ENCODE data around the gene NHLRC4. TPM values are rescaled to one million over a fixed set of nuclear protein-coding genes. Genes with fewer than 3 reads are reported as not detected.

The NHLRC4 gene
- total and polyA plus RNA-seq, 3 donors from 2014 or later, result 3.0 to 4.5 (median 4.5) TPM

GRCh38 chr16:580141-580945 lies 13.5 kb downstream of the NHLRC4 start:
- TF ChIP-seq CTCF (IDR thresholded peaks at IDR 0.05), result no peak
- no peak for TF ChIP-seq POLR2A (IDR thresholded peaks at IDR 0.05)
- WGBS, 2 donors, result 91 to 93% methylated on average over 7 to 27 of the region's 27 CpGs
- Histone ChIP-seq H3K36me3 (ENCODE audit: low read depth, missing control alignments) (no peaks in the 10 kb centered on the region), H3K4me3 (no peak overlapping the region), H3K27me3 (no peaks in the 10 kb centered on the region), H3K27ac (no peak overlapping the region), H3K4me1 (peaks cover 4% of the 10 kb centered on the region), H3K9me3 (no peaks in the 10 kb centered on the region)
- intact Hi-C loops (cut with DNase I; ENCODE audit: low total_unique reads), result loop anchor here (10.0 kb wide), 2 partner anchors 54 to 84 kb away; partner anchors contain the start of genes METTL26, RHOT2 and WFIKKN1
- DNase-seq, result no peak

GRCh38 chr16:580946-581498 lies 14.2 kb downstream of the NHLRC4 start:
- Histone ChIP-seq H3K9me3 (no peaks in the 10 kb centered on the region), H3K36me3 (ENCODE audit: low read depth, missing control alignments) (no peaks in the 10 kb centered on the region), H3K4me1 (peaks cover 4% of the 10 kb centered on the region), H3K4me3 (no peak overlapping the region), H3K27ac (no peak overlapping the region), H3K27me3 (no peaks in the 10 kb centered on the region)
- TF ChIP-seq POLR2A (IDR thresholded peaks at IDR 0.05) (no peak), CTCF (IDR thresholded peaks at IDR 0.05) (no peak)
- WGBS, 2 donors, result 95% methylated on average over 15 to 19 of the region's 19 CpGs
- intact Hi-C loops (cut with DNase I; ENCODE audit: low total_unique reads), result loop anchor here (10.0 kb wide), 2 partner anchors 54 to 84 kb away; partner anchors contain the start of genes METTL26, RHOT2 and WFIKKN1
- DNase-seq, result no peak

- no peaks in the 10 kb centered on the region for H3K36me3 ChIP-seq (ENCODE audit: low read depth, missing control alignments)
- H3K9me3 ChIP-seq, result no peaks in the 10 kb centered on the region
- 85% methylated on average over 8 to 18 of the region's 18 CpGs for WGBS, 2 donors
- H3K4me1 ChIP-seq, result peaks cover 4% of the 10 kb centered on the region
- H3K4me3 ChIP-seq, result no peak overlapping the region
- DNase-seq, result no peak
- no peaks in the 10 kb centered on the region for H3K27me3 ChIP-seq
- intact Hi-C loops (cut with DNase I; ENCODE audit: low total_unique reads), result loop anchor here (10.0 kb wide), 2 partner anchors 53 to 83 kb away; partner anchors contain the start of genes METTL26, RHOT2 and WFIKKN1
- TF ChIP-seq CTCF (IDR thresholded peaks at IDR 0.05) (no peak), POLR2A (IDR thresholded peaks at IDR 0.05) (no peak)
- H3K27ac ChIP-seq, result no peak overlapping the region
These were observed 15.4 kb downstream of the NHLRC4 start for GRCh38 chr16:582218-582613.

GRCh38 chr16:582614-583331 lies 16.0 kb downstream of the NHLRC4 start:
- H3K36me3 ChIP-seq (ENCODE audit: low read depth, missing control alignments), result no peaks in the 10 kb centered on the region
- WGBS, 2 donors, result 74 to 78% methylated on average over 7 to 21 of the region's 21 CpGs
- intact Hi-C loops (cut with DNase I; ENCODE audit: low total_unique reads), result loop anchor here (10.0 kb wide), 2 partner anchors 52 to 82 kb away; partner anchors contain the start of genes METTL26, RHOT2 and WFIKKN1

More at GRCh38 chr16:582614-583331, 16.0 kb downstream of the NHLRC4 start:
- DNase-seq, result no peak
- Histone ChIP-seq H3K4me1 (peaks cover 6% of the 10 kb centered on the region), H3K9me3 (no peaks in the 10 kb centered on the region), H3K27me3 (no peaks in the 10 kb centered on the region), H3K4me3 (no peak overlapping the region), H3K27ac (no peak overlapping the region)
- TF ChIP-seq CTCF (IDR thresholded peaks at IDR 0.05) (no peak), POLR2A (IDR thresholded peaks at IDR 0.05) (no peak)
